Measurements from ENCODE around the gene SLFN13.

- TF ChIP-seq CTCF (IDR thresholded peaks at IDR 0.05; ENCODE audit: low read depth, low read length): no peak
- TF ChIP-seq EZH2phosphoT487 (IDR thresholded peaks at IDR 0.05; ENCODE audit: low read depth): no peak
Observed at GRCh38 chr17:35491417-35491816, 42.9 kb upstream of the SLFN13 start.
